B cell (primary cell): Measurements from ENCODE around the gene PTGES3L. TPM values are rescaled to one million over a fixed set of nuclear protein-coding genes. Genes with fewer than 3 reads are reported as not detected.

Source experiments
- ATAC-seq: fragments of 200-7000 bp; cut with Tn5 transposase; one replicate; pipeline ENCODE4 v1.10.0; 2021; ENCODE audit warnings: low read depth, mild to moderate bottlenecking, moderate number of reproducible peaks, moderate library complexity
- CTCF ChIA-PET: fragments of 350-600 bp; sonication (Branson Sonifier 250); formaldehyde crosslinking; loops from one replicate; lab custom pipeline; 2021; ENCODE audit warnings: antibody characterized with exemption, inconsistent platforms; lab: Charles Lee
- POLR2A ChIA-PET: fragments of 350-600 bp; sonication (Branson Sonifier 250); formaldehyde crosslinking; loops from one replicate; lab custom pipeline; 2021; ENCODE audit warnings: antibody characterized with exemption; lab: Charles Lee
- DNase-seq: peaks from one replicate; pipeline ENCODE4 v3.0.0; 2013
- H2AFZ ChIP-seq: 2 replicates; pipeline ENCODE4 v1.6.1; 2012; ENCODE audit warnings: mild to moderate bottlenecking, low read depth, low read length; ENCODE audit not compliant: insufficient read depth, poor library complexity, severe bottlenecking
- H3K27ac ChIP-seq, 2 donors: 1 replicate in 1 of 2; 2 replicates in 1 of 2; pipeline ENCODE4 v1.5.1; 2012 to 2013; ENCODE audit warnings: low read length in 2 of 2, mild to moderate bottlenecking in 2 of 2, moderate library complexity in 1 of 2
- H3K27me3 ChIP-seq, 4 experiments: fragments of 200-600 bp in 1 of 4; sonication (generic) in 1 of 4; replicated peaks in 1 of 4; 1 replicate in 2 of 4; 2 replicates in 2 of 4; pipeline versions ENCODE4 v1.6.1 to v1.7.0; 2013 to 2016; ENCODE audit warnings: low read length in 3 of 4, mild to moderate bottlenecking in 2 of 4, mixed read lengths in 1 of 4, moderate library complexity in 1 of 4; ENCODE audit not compliant: insufficient read depth in 4 of 4, control insufficient read depth in 3 of 4; ENCODE audit errors: control extremely low read depth in 1 of 4
- H3K36me3 ChIP-seq, 2 experiments: replicated peaks in 1 of 2; 1 replicate in 1 of 2; 2 replicates in 1 of 2; pipeline versions ENCODE4 v1.6.1 to v1.7.1; 2013; ENCODE audit warnings: low read length in 1 of 2; ENCODE audit not compliant: insufficient read depth in 2 of 2, control insufficient read depth in 1 of 2; ENCODE audit errors: control extremely low read depth in 1 of 2, extremely low read depth in 1 of 2
- H3K4me1 ChIP-seq, 2 donors: fragments of 200-600 bp in 1 of 2; sonication (generic) in 1 of 2; 1 replicate in 1 of 2; 2 replicates in 1 of 2; pipeline versions ENCODE4 v1.5.1 to v1.6.1; 2013 to 2017; ENCODE audit warnings: low read length in 2 of 2; ENCODE audit not compliant: control insufficient read depth in 2 of 2, insufficient read depth in 2 of 2
- H3K4me2 ChIP-seq: replicated peaks from 2 replicates; pipeline ENCODE3; 2012; ENCODE audit warnings: mild to moderate bottlenecking, low read depth, low read length; ENCODE audit not compliant: poor library complexity, severe bottlenecking
- H3K4me3 ChIP-seq, 5 experiments: fragments of 200-600 bp in 1 of 5; sonication (generic) in 1 of 5; 1 replicate in 3 of 5; 2 replicates in 2 of 5; pipeline versions ENCODE4 v1.5.1 to v1.7.0; 2011 to 2016; ENCODE audit warnings: low read length in 4 of 5, mild to moderate bottlenecking in 4 of 5, low read depth in 2 of 5, control low read depth in 1 of 5, moderate library complexity in 1 of 5; ENCODE audit not compliant: insufficient read depth in 1 of 5; ENCODE audit errors: control extremely low read depth in 1 of 5, extremely low read depth in 1 of 5
- H3K79me2 ChIP-seq: fragments of 200-600 bp; sonication (generic); one replicate; pipeline ENCODE4 v1.6.0; 2016; ENCODE audit warnings: low read length; ENCODE audit not compliant: control insufficient read depth, insufficient read depth
- H3K9ac ChIP-seq: fragments of 200-600 bp; sonication (generic); 2 replicates; pipeline ENCODE4 v1.6.1; 2017; ENCODE audit warnings: mild to moderate bottlenecking, low read length, moderate library complexity
- H3K9me3 ChIP-seq, 3 donors: one replicate each; pipeline versions ENCODE4 v1.6.1 to v1.7.1; 2013; ENCODE audit warnings: low read length in 2 of 3; ENCODE audit not compliant: control insufficient read depth in 2 of 3, insufficient read depth in 1 of 3; ENCODE audit errors: control extremely low read depth in 1 of 3
- H4K20me1 ChIP-seq: 2 replicates; pipeline ENCODE4 v1.6.0; 2012; ENCODE audit warnings: mild to moderate bottlenecking, low read length; ENCODE audit not compliant: insufficient read depth, control insufficient read depth, poor library complexity, severe bottlenecking
- H3K27ac Mint-ChIP-seq: one replicate; pipeline ENCODE4 v1.8.0; 2021; ENCODE audit warnings: mixed read lengths
- H3K27me3 Mint-ChIP-seq: one replicate; pipeline ENCODE4 v1.8.0; 2021; ENCODE audit warnings: mixed read lengths
- H3K4me1 Mint-ChIP-seq: one replicate; pipeline ENCODE4 v1.8.0; 2021; ENCODE audit warnings: mixed read lengths
- H3K4me3 Mint-ChIP-seq: one replicate; pipeline ENCODE4 v1.8.0; 2021; ENCODE audit warnings: mixed read lengths
- H3K9me3 Mint-ChIP-seq: one replicate; pipeline ENCODE4 v1.8.0; 2022; ENCODE audit warnings: mixed read lengths; ENCODE audit not compliant: insufficient read depth
- CTCF ChIP-seq: fragments of 200-600 bp; IDR thresholded peaks from one replicate; pipeline ENCODE4 v1.8.0; 2022; ENCODE audit warnings: antibody characterized with exemption, mild to moderate bottlenecking
- EZH2 ChIP-seq: IDR thresholded peaks from 2 replicates; pipeline ENCODE4 v1.6.1; 2012; ENCODE audit warnings: borderline replicate concordance, low read depth, mild to moderate bottlenecking, moderate library complexity, low read length; ENCODE audit not compliant: insufficient read depth, poor library complexity, severe bottlenecking
- WGBS: methylation state at CpG from one replicate; pipeline ENCODE4 v1.1.5; 2013; ENCODE audit warnings: missing lambda C conversion rate; ENCODE audit not compliant: insufficient coverage; 5-methylcytosine and 5-hydroxymethylcytosine counted together
- intact Hi-C: fragments of 100-400 bp; cut with micrococcal nuclease; formaldehyde crosslinking; loops from one replicate; pipeline ENCODE4 v1.10.0; 2022
- polyA plus RNA-seq: library from polyadenylated mRNA; depleted of rRNA; stranded (reverse); fragments of >200 nt; gene quantifications from 2 replicates; pipeline ENCODE4 v1.2.3, GENCODE V29; 2012
- total RNA-seq, 2 donors: library from RNA; stranded (reverse); fragments of 120-200 nt in 1 of 2; gene quantifications; 1 replicate in 1 of 2; 2 replicates in 1 of 2; pipeline versions ENCODE4 v1.2.3 to v1.2.4, GENCODE V29; 2013 to 2022

PTGES3L gene
- total and polyA plus RNA-seq, 2 donors (not counting 1 experiment from before 2014, with no cell fraction given), result 0.94 to 1.0 TPM

- ChIA-PET POLR2A (interaction anchor here (0.7 kb wide), 1 partner anchor 1156 kb away, joined by 5 read pairs; no protein-coding TSS in a partner anchor), CTCF (no interaction called here)
- peak overlapping the region; percentile 93 for H3K4me2 ChIP-seq
- intact Hi-C loops, result loop anchor here (10.0 kb wide), 1 partner anchor 307 kb away; the partner anchor contains the start of gene PLEKHH3
- no peak overlapping the region for H2AFZ ChIP-seq
- peak overlapping the region; percentile 19 to 86 for H3K27ac ChIP-seq
- peaks cover 0 to 7% of the 10 kb centered on the region in 2 experiments for H3K36me3 ChIP-seq
- no peaks in the 10 kb centered on the region for H3K9me3 ChIP-seq
- Mint-ChIP-seq H3K27ac (peak overlapping the region; percentile 71), H3K4me3 (peak overlapping the region; percentile 99), H3K4me1 (peaks cover 61% of the 10 kb centered on the region), H3K27me3 (no peaks in the 10 kb centered on the region), H3K9me3 (no peaks in the 10 kb centered on the region)
- ATAC-seq, result no peak
- H3K4me3 ChIP-seq, result no peak overlapping the region
- H4K20me1 ChIP-seq, result no peaks in the 10 kb centered on the region
- H3K4me1 ChIP-seq, result peaks cover 60 to 71% of the 10 kb centered on the region in 2 donors
- no peak overlapping the region for H3K9ac ChIP-seq
- H3K27me3 ChIP-seq, result no peaks in the 10 kb centered on the region
- TF ChIP-seq EZH2 (no peak), CTCF (no peak)
- DNase-seq, result no peak
- peaks cover 58% of the 10 kb centered on the region for H3K79me2 ChIP-seq
Measured at GRCh38 chr17:42982266-42982665, 2.4 kb upstream of the PTGES3L start.

- H3K79me2 ChIP-seq, result peaks cover 51% of the 10 kb centered on the region
- H3K4me1 ChIP-seq, result peaks cover 46 to 57% of the 10 kb centered on the region in 2 donors
- ChIA-PET CTCF (interaction anchor here (1.0 to 2.2 kb wide), 3 partner anchors 12 to 354 kb away, joined by 3 to 14 read pairs (median 4); partner anchors contain the start of gene RPL27), POLR2A (interaction anchor here (2.2 kb wide), 1 partner anchor 17 kb away, joined by 13 read pairs; the partner anchor contains the start of gene RPL27)
- H2AFZ ChIP-seq, result peak overlapping the region; percentile 81
- peak overlapping the region; percentile 99 for H3K4me3 Mint-ChIP-seq
- peaks cover 0 to 3% of the 10 kb centered on the region in 2 experiments for H3K36me3 ChIP-seq
- no peaks in the 10 kb centered on the region for H3K27me3 Mint-ChIP-seq
- WGBS, result under 1% methylated on average over 63 of the region's 67 CpGs
- peak overlapping the region; percentile 80 to 86 for H3K27ac ChIP-seq
- no peaks in the 10 kb centered on the region for H4K20me1 ChIP-seq
- peak overlapping the region; percentile 79 for H3K9ac ChIP-seq
- no peaks in the 10 kb centered on the region for H3K9me3 Mint-ChIP-seq
- ATAC-seq, result peak; percentile 61
- peak overlapping the region; percentile 83 to 90 (median 88) for H3K4me3 ChIP-seq
- H3K27me3 ChIP-seq, result no peaks in the 10 kb centered on the region
- peak; percentile 42 for TF ChIP-seq CTCF
- TF ChIP-seq EZH2, result no peak
- H3K27ac Mint-ChIP-seq, result peak overlapping the region; percentile 95
- H3K4me2 ChIP-seq, result peak overlapping the region; percentile 93
- peak; percentile 70 for DNase-seq
- no peaks in the 10 kb centered on the region for H3K9me3 ChIP-seq
- intact Hi-C loops, result loop anchor here (1.0 to 10.0 kb wide), 7 partner anchors 17 to 407 kb away; partner anchors contain the start of genes AARSD1, PLEKHH3, PSME3 and RETREG3
- peaks cover 50% of the 10 kb centered on the region for H3K4me1 Mint-ChIP-seq
Measured at GRCh38 chr17:42980766-42981397, 1.0 kb upstream of the PTGES3L start.
